Effector memory CD4-positive, alpha-beta T cell (primary cell): Measurements from ENCODE around the gene CALCOCO2.
"Not testable (repeated sequence)": the region's sequence is repeated elsewhere in the genome, so short reads cannot be mapped to it uniquely, and the experiment has no call there.

Experiments used
- DNase-seq, 3 donors: peaks; one replicate each; pipeline ENCODE4 v3.0.0-alpha.2; 2020
- H3K27ac ChIP-seq: 2 replicates; pipeline ENCODE4 v1.7.0; 2013; ENCODE audit warnings: mild to moderate bottlenecking, low read length, moderate library complexity; ENCODE audit not compliant: insufficient read depth, poor library complexity, severe bottlenecking
- H3K27me3 ChIP-seq: replicated peaks from 2 replicates; pipeline ENCODE4 v1.7.0; 2013; ENCODE audit warnings: mild to moderate bottlenecking, low read length; ENCODE audit not compliant: insufficient read depth, control insufficient read depth, poor library complexity, severe bottlenecking
- H3K36me3 ChIP-seq: 2 replicates; pipeline ENCODE4 v1.7.0; 2013; ENCODE audit warnings: mild to moderate bottlenecking, low read length, moderate library complexity; ENCODE audit not compliant: control insufficient read depth, insufficient read depth
- H3K4me1 ChIP-seq: 2 replicates; pipeline ENCODE4 v1.7.0; 2013; ENCODE audit warnings: low read length, mild to moderate bottlenecking; ENCODE audit not compliant: control insufficient read depth, insufficient read depth, poor library complexity, severe bottlenecking
- H3K4me3 ChIP-seq: 2 replicates; pipeline ENCODE4 v1.7.0; 2013; ENCODE audit warnings: low read length, low read depth, mild to moderate bottlenecking; ENCODE audit not compliant: insufficient read depth, poor library complexity, severe bottlenecking
- H3K9me3 ChIP-seq: 2 replicates; pipeline ENCODE4 v1.7.0; 2013; ENCODE audit warnings: mild to moderate bottlenecking, low read length, moderate library complexity; ENCODE audit not compliant: control insufficient read depth
- total RNA-seq, 3 donors: gene quantifications; one replicate each; lab custom pipeline; 2026; lab: John Stamatoyannopoulos, UW

The CALCOCO2 gene
- total RNA-seq = 103 to 123 (median 112) reads per million in 3 donors

GRCh38 chr17:48830840-48831548 is at the start of gene CALCOCO2:
CALCOCO2 (plus strand) TSS chr17:48831035; CDS start chr17:48841708, 10,673 bp downstream.
- Histone ChIP-seq H3K36me3 (no peaks in the 10 kb centered on the region), H3K27me3 (no peaks in the 10 kb centered on the region), H3K4me1 (peaks cover 12% of the 10 kb centered on the region), H3K27ac (peak within 1 kb of the TSS; percentile 93), H3K9me3 (no peaks in the 10 kb centered on the region), H3K4me3 (peak within 1 kb of the TSS; percentile 89)
- peak; percentile 78 to 86 (median 82) for DNase-seq

DNA sequence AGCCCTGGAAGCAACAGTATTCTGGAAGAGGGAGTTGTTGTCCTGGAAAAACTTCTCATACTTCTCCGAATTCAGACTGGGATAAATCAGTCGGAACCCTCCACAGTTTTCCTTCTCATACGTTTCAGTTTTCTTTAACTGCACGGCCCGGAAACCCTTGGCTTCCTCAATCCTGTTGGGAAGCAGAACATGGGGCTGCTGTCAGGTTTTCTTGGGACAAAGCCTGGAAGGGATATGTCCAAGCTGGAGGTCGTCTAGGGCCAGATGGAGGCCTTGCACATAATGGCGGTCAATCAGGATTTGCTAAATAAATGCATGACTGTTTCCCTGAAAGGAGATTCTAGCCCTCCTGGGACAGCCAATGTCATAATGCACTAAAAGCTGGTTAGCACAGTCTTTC is 43.0 kb upstream of the CALCOCO2 start:
- Histone ChIP-seq H3K27me3 (peaks cover 6% of the 10 kb centered on the region), H3K4me3 (no peak overlapping the region), H3K27ac (no peak overlapping the region), H3K36me3 (no peaks in the 10 kb centered on the region), H3K9me3 (no peaks in the 10 kb centered on the region), H3K4me1 (no peaks in the 10 kb centered on the region)
- no peak for DNase-seq

DNA sequence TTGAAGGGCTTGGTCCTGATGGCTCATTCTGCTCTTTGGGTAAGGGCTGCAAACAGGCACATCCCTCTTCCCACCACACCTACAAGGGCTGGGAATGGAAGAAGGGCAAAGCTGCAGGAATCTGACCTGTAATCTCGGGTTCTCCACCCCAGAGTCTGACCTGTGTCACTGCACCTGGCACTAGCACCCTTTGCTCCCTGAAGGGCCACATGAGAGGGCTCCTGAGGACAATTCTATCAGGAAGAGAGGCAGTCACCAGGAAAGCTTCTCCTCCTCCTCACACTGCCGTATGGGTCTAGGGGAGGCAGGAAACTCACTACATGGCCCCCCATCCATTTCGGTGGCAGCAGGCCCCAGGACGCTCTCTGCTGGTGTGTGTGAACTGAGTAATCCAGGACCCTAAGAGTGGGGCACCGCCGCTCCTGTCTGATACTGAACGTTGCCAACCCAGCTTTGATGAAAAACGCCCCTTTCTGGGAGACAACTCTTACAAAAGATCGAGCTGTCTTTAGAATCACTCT is 40.2 kb upstream of the CALCOCO2 start:
- Histone ChIP-seq H3K36me3 (no peaks in the 10 kb centered on the region), H3K4me3 (no peak overlapping the region), H3K9me3 (no peaks in the 10 kb centered on the region), H3K4me1 (no peaks in the 10 kb centered on the region), H3K27ac (no peak overlapping the region), H3K27me3 (peaks cover 5% of the 10 kb centered on the region)
- DNase-seq = no peak

- Histone ChIP-seq H3K27ac (no peak overlapping the region), H3K36me3 (no peaks in the 10 kb centered on the region), H3K4me1 (no peaks in the 10 kb centered on the region), H3K9me3 (no peaks in the 10 kb centered on the region), H3K4me3 (no peak overlapping the region), H3K27me3 (peaks cover 3% of the 10 kb centered on the region)
- DNase-seq = no peak
These were observed 39.5 kb upstream of the CALCOCO2 start for GRCh38 chr17:48791128-48792032.

GRCh38 chr17:48792033-48792798 is 38.6 kb upstream of the CALCOCO2 start:
- H3K36me3 ChIP-seq = no peaks in the 10 kb centered on the region
- H3K9me3 ChIP-seq = no peaks in the 10 kb centered on the region
- no peak overlapping the region for H3K27ac ChIP-seq
- no peaks in the 10 kb centered on the region for H3K4me1 ChIP-seq
- DNase-seq = no peak
- H3K27me3 ChIP-seq = peaks cover 3% of the 10 kb centered on the region
- H3K4me3 ChIP-seq = no peak overlapping the region

- Histone ChIP-seq H3K4me1 (no peaks in the 10 kb centered on the region), H3K4me3 (no peak overlapping the region), H3K36me3 (no peaks in the 10 kb centered on the region), H3K27ac (no peak overlapping the region), H3K9me3 (no peaks in the 10 kb centered on the region), H3K27me3 (peaks cover 10% of the 10 kb centered on the region)
- no peak for DNase-seq
These were observed 35.2 kb upstream of the CALCOCO2 start for GRCh38 chr17:48795444-48796162.

GRCh38 chr17:48796163-48796522 is 34.7 kb upstream of the CALCOCO2 start:
- not testable (repeated sequence) for H3K4me1 ChIP-seq, H3K36me3 ChIP-seq, H3K27ac ChIP-seq, H3K4me3 ChIP-seq, DNase-seq, H3K9me3 ChIP-seq, H3K27me3 ChIP-seq

- peaks cover 7% of the 10 kb centered on the region for H3K27me3 ChIP-seq
- no peak overlapping the region for H3K27ac ChIP-seq
- no peaks in the 10 kb centered on the region for H3K36me3 ChIP-seq
- H3K9me3 ChIP-seq = no peaks in the 10 kb centered on the region
- no peak overlapping the region for H3K4me3 ChIP-seq
- DNase-seq = no peak
- no peaks in the 10 kb centered on the region for H3K4me1 ChIP-seq
These were observed 31.6 kb upstream of the CALCOCO2 start for GRCh38 chr17:48799069-48799723.
